Measurements from ENCODE around the gene DES.

The DES gene

DNA sequence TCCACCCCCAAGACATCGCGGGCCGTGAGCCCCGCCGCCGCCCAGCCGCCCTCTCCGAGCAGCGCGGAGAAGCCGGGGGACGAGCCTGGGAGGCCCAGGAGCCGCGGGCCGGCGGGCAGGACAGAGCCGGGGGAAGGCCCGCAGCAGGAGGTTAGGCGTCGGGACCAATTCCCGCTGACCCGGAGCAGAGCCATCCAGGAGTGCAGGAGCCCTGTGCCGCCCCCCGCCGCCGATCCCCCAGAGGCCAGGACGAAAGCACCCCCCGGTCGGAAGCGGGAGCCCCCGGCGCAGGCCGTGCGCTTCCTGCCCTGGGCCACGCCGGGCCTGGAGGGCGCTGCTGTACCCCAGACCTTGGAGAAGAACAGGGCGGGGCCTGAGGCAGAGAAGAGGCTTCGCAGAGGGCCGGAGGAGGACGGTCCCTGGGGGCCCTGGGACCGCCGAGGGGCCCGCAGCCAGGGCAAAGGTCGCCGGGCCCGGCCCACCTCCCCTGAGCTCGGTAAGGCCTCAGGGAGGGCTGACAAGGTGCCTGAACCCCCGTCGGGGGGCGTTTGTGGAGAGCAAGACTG, 30.7 kb downstream of the DES start:
- Histone ChIP-seq H3K4me1 (ENCODE audit: low read length) (no peaks in the 10 kb centered on the region), H3K79me2 (ENCODE audit: low read length) (no peaks in the 10 kb centered on the region), H3K9me2 (replicated peaks; ENCODE audit: insufficient read depth, low read length) (no peaks in the 10 kb centered on the region), H3F3A (ENCODE audit: insufficient read depth, low read length) (no peaks in the 10 kb centered on the region), H3K4me3 (ENCODE audit: low read length) (no peak overlapping the region), H3K9ac (ENCODE audit: low read length) (no peak overlapping the region), H2AFZ (ENCODE audit: low read length) (no peak overlapping the region), H3K4me2 (ENCODE audit: low read depth, low read length) (no peak overlapping the region), H3K27me3 (replicated peaks; ENCODE audit: insufficient read depth, low read length) (peaks cover 97% of the 10 kb centered on the region), H3K27ac (ENCODE audit: low read length) (no peak overlapping the region), H3K36me3 (replicated peaks; ENCODE audit: insufficient read depth, low read length) (no peaks in the 10 kb centered on the region), H4K20me1 (ENCODE audit: insufficient read depth, low read length) (no peaks in the 10 kb centered on the region), H3K9me3 (replicated peaks; ENCODE audit: insufficient read depth, low read length) (no peaks in the 10 kb centered on the region)
- no peak for TF ChIP-seq EZH2phosphoT487 (IDR thresholded peaks at IDR 0.05; ENCODE audit: low read length)
- DNase-seq = no peak

DNA sequence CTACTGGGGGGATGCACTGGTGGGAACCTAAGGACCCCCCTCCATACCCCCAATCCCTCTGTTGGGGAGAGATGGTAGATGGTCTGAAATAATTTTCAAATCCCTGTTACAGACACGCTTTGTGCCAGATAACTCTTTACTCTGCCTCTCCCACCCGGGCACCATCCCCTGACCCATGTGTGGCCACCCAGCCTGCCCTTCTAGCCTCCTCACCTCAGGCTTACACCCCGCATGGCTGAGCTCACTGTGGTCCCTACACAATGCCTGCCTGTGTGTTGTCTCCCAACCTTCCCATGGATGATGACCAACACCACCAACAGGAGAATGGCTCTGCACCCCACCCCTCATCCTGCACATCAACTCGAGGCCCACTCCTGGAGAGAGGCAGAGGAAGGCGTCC, 31.4 kb downstream of the DES start:
- no peak overlapping the region for H3K27ac ChIP-seq (ENCODE audit: low read length)

DNA sequence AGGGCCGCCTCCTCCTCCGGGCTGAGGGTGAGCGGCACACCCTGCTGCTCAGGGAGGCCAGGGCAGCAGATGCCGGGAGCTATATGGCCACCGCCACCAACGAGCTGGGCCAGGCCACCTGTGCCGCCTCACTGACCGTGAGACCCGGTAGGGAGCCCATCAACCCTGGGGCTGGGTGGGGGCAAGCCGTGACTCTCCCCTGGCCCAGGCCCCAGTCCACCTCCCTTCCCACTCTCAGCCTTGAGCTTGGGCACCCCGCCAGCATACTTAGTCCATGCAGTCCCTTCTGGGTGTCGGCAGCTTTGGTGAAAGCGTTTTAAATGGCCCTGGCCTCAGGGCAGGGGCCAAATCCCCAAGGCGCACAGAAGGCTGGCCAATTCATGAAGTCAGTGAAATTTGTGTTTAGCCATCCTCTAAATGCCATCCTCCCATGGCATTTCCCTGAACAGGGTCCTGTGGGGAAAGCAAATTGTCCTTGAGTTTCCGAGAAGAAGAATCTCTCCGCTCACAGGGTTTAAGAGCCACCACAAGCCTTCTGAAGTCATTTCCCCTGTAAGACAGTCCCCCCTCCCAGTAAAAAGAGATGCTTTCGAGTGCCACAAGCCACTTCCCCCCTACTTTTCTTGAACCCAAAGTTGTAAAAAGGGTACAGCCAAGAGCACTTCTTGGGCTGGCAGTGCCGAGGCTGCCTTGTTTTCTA, 33.6 kb downstream of the DES start:
- Histone ChIP-seq H3F3A (ENCODE audit: insufficient read depth, low read length) (no peaks in the 10 kb centered on the region), H2AFZ (ENCODE audit: low read length) (no peak overlapping the region), H3K4me3 (ENCODE audit: low read length) (no peak overlapping the region), H3K79me2 (ENCODE audit: low read length) (no peaks in the 10 kb centered on the region), H3K4me1 (ENCODE audit: low read length) (no peaks in the 10 kb centered on the region), H3K27ac (ENCODE audit: low read length) (no peak overlapping the region), H3K9me2 (replicated peaks; ENCODE audit: insufficient read depth, low read length) (no peaks in the 10 kb centered on the region), H4K20me1 (ENCODE audit: insufficient read depth, low read length) (no peaks in the 10 kb centered on the region), H3K36me3 (replicated peaks; ENCODE audit: insufficient read depth, low read length) (no peaks in the 10 kb centered on the region), H3K4me2 (ENCODE audit: low read depth, low read length) (no peak overlapping the region), H3K9me3 (replicated peaks; ENCODE audit: insufficient read depth, low read length) (no peaks in the 10 kb centered on the region), H3K9ac (ENCODE audit: low read length) (no peak overlapping the region), H3K27me3 (replicated peaks; ENCODE audit: insufficient read depth, low read length) (peaks cover 75% of the 10 kb centered on the region)
- TF ChIP-seq, protein P1, sequence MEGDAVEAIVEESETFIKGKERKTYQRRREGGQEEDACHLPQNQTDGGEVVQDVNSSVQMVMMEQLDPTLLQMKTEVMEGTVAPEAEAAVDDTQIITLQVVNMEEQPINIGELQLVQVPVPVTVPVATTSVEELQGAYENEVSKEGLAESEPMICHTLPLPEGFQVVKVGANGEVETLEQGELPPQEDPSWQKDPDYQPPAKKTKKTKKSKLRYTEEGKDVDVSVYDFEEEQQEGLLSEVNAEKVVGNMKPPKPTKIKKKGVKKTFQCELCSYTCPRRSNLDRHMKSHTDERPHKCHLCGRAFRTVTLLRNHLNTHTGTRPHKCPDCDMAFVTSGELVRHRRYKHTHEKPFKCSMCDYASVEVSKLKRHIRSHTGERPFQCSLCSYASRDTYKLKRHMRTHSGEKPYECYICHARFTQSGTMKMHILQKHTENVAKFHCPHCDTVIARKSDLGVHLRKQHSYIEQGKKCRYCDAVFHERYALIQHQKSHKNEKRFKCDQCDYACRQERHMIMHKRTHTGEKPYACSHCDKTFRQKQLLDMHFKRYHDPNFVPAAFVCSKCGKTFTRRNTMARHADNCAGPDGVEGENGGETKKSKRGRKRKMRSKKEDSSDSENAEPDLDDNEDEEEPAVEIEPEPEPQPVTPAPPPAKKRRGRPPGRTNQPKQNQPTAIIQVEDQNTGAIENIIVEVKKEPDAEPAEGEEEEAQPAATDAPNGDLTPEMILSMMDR (IDR thresholded peaks at IDR 0.05; ENCODE audit: low read length) = no peak
- TF ChIP-seq EZH2phosphoT487 (IDR thresholded peaks at IDR 0.05; ENCODE audit: low read length) = no peak
- TF ChIP-seq EZH2 (optimal IDR thresholded peaks at IDR 0.05; ENCODE audit: low read depth, low read length) = no peak
- no peak for DNase-seq

More for the DNA sequence above, 31.4 kb downstream of the DES start:
- H4K20me1 ChIP-seq (ENCODE audit: insufficient read depth, low read length) = no peaks in the 10 kb centered on the region
- no peaks in the 10 kb centered on the region for H3K4me1 ChIP-seq (ENCODE audit: low read length)
- H3K4me2 ChIP-seq (ENCODE audit: low read depth, low read length) = no peak overlapping the region
- no peaks in the 10 kb centered on the region for H3K79me2 ChIP-seq (ENCODE audit: low read length)
- no peaks in the 10 kb centered on the region for H3K9me2 ChIP-seq (replicated peaks; ENCODE audit: insufficient read depth, low read length)
- H3K36me3 ChIP-seq (replicated peaks; ENCODE audit: insufficient read depth, low read length) = no peaks in the 10 kb centered on the region
- TF ChIP-seq EZH2phosphoT487 (IDR thresholded peaks at IDR 0.05; ENCODE audit: low read length) = no peak
- TF ChIP-seq, protein P1 (IDR thresholded peaks at IDR 0.05; ENCODE audit: low read length) = no peak
- TF ChIP-seq EZH2 (optimal IDR thresholded peaks at IDR 0.05; ENCODE audit: low read depth, low read length) = no peak
- no peak overlapping the region for H2AFZ ChIP-seq (ENCODE audit: low read length)
- H3K9ac ChIP-seq (ENCODE audit: low read length) = no peak overlapping the region
- no peaks in the 10 kb centered on the region for H3F3A ChIP-seq (ENCODE audit: insufficient read depth, low read length)
- H3K9me3 ChIP-seq (replicated peaks; ENCODE audit: insufficient read depth, low read length) = no peaks in the 10 kb centered on the region
- H3K4me3 ChIP-seq (ENCODE audit: low read length) = no peak overlapping the region
- peaks cover 92% of the 10 kb centered on the region for H3K27me3 ChIP-seq (replicated peaks; ENCODE audit: insufficient read depth, low read length)
- DNase-seq = no peak
